GM19438 (cell line): ENCODE measurements around the gene TNIP2.
"Not testable (repeated sequence)": the region's sequence is repeated elsewhere in the genome, so short reads cannot be mapped to it uniquely, and the experiment has no call there.

Experiments used
- ATAC-seq: cut with Tn5 transposase; IDR thresholded peaks from one replicate; pipeline ENCODE4 v1.9.1; 2021; ENCODE audit warnings: low read depth; ENCODE audit not compliant: unreplicated experiment

Gene TNIP2

DNA sequence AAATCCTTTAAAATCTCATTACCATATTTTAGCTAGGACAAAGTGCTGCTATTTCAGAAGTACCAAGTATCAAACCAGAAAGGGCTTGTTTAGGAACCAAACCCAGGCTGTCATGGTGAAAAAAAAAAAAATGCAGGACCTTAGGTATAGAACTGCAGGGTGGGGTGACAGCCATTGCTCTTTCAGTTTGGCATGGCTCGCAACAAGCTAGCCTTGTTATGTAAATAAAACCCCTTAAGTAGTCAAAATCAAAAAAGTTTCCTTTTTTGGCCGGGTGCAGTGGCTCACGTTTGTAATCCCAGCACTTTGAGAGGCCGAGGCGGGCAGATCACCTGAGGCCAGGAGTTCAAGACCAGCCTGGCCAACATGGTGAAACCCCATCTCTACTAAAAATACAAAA is 24.5 kb upstream of the TNIP2 start:
- ATAC-seq: not testable (repeated sequence)

DNA sequence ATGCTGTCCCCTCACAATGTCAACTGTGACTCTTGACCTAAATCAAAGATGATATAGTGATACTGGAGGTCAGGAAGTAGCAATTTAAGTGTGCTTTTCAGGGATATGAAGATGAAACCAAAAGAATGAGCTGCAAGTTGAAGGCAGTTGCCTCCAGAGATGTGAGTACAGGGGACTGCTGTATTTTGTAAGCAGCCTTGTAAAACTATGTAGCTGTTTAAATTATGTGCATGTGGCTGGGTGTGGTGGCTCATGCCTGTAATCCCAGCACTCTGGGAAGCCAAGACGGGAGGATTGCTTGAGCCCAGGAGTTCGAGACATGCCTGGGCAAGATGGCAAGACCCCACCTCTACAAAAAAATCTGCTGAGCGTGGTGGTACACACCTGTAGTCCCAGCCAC is 15.1 kb upstream of the TNIP2 start:
- no peak for ATAC-seq

DNA sequence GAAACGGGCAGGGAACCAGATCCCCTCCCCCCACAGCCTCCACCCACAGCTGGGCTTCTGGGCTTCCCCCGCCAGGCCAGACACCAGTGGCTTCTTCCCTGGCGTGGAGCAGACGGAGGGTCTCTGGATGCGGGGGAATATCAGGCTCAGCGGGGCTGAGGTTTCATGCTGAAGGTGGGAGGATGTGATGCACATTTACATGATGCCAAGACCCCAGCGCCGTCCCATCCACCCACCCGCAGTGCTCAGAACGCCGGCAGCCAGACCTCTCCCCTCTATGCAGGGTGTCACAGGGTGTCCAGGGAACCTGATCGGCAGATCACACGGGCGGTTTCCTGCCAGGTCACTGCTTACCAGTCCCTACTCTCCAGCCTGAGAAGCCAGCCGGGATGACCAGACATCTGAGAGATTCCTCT is 12.8 kb upstream of the TNIP2 start:
- no peak for ATAC-seq

DNA sequence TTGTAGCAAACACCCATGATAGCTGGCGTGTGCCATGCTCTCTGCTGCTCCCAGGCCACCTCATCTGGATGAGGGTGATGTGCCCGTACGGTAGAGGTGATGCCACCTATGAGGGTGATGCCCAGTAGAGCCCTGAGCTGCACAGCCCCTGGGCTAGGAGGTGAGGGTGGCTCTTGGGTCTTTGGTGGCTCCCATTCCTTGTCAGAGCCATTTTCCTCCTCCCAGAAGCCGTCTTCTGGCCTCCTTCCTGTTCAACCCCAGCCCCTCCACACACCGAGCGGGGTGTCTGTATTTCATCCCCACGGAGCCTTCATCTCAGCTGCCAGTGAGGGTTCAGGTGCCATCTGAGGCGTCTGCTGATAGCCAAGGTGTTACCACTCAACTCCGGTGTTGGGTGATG is 12.0 kb upstream of the TNIP2 start:
- ATAC-seq: no peak

DNA sequence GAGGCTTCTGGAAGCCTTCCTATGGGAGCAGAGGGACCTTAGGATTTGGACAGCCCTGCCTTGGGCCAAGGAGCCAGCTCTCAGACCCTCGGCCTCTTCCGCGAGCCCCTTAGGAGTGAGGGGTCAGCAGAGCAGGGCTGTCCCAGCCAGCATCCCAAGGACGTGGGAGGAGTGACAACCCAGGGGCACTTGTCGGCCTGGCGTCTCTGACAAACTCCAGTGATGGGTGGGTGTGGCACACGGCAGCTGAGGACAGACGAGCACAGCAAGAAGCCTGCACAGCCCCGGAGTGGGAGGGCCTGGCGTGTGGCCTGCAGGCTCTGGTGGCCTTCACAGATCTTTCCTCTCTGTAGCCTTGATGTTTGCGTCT is 11.6 kb upstream of the TNIP2 start:
- no peak for ATAC-seq

DNA sequence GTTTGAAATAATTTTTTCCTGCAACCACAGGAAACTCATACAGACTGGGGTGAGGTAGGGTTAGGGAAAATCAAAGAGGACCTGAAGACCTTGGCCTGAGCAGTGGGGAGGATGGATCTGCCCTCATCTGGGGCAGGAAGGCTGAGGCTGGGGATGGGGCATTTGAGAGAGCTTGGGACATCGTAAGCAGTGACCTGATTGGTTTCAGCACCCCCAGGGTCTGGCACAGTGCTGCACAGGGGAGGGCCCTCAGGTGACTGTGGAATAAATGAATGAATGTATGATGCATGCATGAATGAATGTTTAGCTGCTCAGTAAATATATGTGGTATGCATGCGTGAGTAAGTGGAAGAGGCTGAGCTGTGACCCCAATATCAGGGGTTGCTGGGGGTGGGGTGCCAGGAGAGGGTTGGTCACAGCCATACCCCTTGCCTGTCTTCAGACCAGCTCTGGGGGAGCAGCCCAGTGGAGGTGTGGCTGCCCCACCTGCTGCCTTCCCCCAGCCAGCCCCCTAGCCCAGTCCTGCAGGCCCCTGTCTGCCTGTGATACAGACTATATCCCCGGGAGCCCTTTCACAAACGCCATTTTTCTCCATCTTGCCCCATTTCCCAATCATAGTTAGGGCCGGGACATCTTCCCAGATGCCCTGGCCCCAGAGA is 11.0 kb upstream of the TNIP2 start:
- ATAC-seq: no peak

DNA sequence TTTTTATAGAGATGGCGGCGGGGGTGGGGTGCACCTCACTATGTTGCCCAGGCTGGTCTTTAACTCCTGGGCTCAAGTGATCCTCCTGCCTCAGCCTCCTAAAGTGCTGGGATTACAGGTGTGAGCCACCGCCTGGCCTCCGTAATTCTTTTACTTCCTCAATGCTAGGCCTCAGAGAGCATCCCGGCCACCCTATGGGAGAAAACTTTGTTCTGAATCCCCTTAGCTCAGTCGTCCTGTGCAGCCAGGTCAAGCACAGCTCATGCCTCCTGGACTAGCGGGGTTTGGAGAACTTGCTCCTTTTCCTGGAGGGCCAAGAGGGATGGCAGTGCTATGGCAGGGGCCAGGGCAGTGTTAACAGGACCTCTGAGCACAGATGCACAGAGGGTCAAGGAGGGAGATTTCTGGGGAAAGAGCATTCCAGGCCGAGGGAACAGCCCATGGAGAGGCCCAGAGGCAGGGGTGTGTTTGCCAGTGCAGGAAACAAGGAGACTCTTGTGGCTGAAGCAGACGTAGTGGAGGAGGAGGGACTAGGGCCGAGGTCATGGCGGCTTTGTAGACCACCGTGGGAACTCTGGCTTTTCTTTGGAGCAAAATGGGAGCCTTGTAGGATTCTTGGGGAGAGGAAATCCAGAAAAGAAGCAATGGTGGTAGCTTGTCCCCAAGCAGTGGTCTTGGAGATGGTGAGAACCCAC is 9.8 kb upstream of the TNIP2 start:
- no peak for ATAC-seq

DNA sequence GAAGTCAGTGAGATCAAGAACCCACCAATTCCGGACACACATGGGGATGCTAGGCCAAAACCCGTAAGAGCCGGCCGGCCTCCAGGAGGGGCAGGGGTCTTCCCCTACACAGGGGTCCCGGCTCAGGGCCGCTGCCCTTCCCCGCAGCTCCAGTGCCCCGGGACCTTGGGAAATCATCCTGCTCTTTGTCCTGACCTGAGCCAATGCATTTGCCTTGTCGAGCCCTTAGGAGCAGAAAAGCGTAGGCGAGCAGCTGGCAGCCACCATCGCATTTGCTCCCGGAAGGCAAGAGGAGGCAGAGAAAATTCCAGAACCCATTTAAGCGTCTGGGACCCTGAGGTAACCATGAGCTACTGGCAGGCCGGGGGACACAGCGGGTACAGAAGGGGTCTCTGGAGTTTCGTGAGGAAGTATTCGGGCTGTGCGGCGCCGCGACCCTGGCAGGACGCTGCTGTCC is 7.4 kb upstream of the TNIP2 start:
- no peak for ATAC-seq

DNA sequence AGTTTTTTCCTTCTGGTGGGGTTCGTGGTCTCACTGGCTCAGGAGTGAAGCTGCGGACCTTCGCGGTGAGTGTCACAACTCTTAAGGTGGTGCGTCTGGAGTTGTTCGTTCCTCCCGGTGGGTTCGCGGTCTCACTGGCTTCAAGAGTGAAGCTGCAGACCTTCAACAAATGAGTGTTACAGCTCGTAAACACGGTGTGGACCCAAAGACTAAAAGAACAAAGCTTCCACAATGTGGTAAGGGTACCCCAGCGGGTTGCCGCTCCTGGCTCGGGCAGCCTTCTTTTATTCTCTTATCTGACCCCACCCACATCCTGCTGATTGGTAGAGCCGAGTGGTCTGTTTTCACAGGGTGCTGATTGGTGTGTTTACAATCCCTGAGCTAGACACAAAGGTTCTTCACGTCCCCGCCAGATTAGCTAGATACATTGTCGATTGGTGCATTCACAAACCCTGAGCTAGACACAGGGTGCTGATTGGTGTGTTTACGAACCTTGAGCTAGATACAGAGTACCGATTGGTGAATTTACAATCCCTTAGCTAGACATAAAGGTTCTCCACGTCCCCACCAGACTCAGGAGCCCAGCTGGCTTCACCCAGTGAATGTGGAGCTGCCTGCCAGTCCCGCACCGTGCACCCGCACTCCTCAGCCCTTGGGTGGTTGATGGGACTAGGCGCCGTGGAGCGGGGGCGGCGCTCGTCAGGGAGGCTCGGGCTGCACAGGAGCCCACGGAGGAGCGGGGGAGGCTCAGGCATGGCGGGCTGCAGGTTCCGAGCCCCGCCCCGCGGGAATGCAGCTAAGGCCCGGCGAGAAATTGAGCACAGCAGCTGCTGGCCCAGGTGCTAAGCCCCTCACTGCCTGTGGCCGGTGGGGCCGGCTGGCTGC is 6.6 kb upstream of the TNIP2 start:
- ATAC-seq: not testable (repeated sequence)

DNA sequence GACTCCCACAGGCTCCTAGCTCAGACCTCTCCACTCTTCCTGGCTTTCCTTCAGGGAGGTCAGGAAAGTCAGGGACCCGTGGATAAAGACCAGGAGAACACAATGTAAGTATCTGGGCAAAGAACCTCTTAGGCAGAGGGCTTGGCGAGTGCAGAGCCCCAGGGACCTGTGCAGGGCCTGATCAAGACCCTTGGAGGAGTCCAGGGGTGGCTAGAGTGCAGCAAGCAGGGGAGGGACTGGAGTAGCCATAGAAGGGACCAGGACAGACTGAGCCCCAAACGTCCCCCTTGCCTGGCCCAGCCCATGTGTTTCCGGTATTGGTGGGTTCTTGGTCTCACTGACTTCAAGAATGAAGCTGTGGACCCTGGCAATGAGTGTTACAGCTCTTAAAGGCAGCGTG is 5.9 kb upstream of the TNIP2 start:
- ATAC-seq: no peak

DNA sequence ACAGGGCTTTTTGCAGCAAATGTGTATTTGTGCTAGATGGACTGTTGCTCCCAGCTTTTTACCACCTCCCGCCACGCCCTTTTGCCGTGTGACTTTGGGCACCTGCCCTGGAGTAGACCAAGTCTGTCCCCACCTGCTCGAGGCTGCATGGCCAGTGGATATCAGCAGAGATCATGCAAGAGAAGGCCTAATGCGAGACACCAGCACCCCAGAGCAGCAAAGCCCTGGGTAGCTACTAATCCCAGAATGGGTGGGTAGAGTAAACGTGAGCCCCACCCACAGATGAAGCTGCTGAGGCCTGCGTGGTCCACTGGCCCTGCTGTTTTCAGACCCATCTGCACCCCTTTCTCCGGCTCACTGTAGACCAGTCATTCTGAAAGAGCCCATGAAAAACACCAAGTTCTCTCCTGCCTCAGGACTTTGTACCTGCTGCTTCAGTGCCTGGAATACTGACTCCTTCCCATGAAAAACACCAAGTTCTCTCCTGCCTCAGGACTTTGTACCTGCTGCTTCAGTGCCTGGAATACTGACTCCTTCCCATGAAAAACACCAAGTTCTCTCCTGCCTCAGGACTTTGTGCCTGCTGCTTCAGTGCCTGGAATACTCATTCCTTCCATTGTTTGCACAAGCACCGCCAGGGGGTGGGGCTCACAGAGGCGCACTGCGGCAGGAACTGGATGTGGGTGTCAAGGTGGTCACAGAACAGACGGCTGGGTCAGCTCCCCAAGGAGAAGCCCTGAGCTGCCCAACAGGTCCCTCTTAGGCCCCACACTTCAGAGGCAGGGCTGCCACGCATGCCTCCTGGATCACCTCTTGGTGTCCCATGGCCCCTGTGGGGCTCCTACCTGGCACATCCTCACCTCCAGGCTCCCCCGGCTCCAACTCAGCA is 5.1 kb upstream of the TNIP2 start:
- no peak for ATAC-seq

DNA sequence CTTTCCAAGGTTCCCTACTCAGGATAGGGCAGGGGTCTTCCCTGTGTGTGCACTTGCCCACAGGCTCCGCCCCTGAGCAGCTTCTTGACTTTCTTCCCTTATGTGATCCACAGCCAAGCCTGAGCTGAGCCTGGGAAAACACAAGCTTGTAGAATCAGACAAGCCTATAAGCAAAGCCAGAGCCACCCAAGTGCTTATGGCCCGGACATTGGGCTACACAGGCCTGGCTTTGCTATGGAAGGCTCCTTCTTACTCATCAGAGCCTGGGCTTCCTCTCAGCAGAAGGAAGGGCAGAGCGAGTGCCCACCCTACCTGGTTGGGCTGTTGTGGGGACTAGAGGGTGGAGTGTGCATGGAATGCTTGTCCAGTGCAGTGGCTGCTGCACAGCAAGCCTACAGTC is 1.3 kb upstream of the TNIP2 start:
- no peak for ATAC-seq

DNA sequence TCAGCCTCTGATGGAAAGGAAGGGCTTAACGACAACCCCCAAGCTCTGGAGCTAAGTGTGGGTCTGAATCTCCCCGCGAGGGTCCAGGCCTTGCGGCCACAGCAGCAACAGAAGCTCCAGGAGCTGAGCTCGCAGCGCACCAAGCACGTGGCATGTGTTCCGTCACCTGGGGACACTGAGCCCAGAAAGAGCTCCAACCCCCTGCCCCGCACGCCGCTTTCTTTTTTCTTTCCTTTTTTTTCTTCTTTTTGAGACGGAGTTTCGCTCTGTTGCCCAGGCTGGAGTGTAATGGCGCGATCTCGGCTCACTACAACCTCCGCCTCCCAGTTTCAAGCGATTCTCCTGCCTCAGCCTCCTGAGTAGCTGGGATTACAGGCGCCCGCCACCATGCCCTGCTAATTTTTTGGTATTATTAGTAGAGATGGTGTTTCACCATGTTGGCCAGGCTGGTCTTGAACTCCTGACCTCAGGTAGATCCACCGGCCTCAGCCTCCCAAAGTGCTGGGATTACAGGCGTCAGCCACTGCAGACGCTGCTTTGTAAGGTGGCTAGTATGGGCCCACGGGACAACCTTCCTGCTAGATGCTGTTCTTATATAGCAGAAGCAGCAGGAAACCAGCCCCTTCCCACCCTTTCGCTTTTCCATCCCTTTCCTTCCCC is 685 bp upstream of the TNIP2 start:
- ATAC-seq: no peak

DNA sequence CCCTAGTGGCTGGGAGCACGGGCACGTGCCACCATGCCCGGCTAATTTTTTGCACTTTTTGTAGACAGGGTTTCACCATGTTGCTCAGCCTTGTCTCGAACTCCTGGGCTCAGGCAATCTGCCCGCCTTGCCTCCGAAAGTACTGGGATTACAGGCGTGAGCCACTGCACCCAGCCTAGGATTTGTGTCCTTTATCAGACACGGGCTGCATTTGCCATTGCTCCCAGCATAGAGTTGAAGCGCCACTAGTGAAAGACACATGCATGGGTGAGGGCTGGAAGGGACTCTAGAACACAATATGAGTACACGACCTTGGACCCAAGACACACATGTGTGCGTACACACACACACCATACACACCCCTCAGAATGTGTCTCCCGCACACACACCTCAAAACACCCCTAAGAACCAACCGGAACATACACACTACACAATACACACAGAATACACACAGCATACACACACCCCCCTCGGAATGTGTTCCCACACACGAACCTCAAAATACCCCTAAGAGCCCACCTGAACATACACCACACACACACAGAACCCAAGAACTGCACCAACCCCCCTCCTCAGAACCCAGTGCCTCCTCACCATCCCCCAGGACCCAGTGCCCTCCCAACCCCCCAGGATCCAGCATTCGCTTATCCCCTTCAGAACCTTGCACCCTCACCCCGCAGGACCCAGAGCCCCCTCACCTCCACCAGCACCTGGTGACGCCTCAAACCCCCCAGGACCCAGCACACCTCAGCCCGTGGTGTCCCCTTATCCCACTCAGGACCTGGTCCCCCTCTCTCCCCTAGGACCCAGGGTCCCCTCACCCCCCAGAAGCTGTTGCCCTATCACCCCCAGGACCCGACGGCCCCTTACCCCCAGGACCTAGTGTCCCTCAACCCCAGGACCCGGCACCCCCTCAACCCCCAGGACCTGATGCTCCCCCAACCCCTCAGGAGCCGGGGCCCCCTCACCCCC is 1.0 kb downstream of the TNIP2 start:
- ATAC-seq: no peak

DNA sequence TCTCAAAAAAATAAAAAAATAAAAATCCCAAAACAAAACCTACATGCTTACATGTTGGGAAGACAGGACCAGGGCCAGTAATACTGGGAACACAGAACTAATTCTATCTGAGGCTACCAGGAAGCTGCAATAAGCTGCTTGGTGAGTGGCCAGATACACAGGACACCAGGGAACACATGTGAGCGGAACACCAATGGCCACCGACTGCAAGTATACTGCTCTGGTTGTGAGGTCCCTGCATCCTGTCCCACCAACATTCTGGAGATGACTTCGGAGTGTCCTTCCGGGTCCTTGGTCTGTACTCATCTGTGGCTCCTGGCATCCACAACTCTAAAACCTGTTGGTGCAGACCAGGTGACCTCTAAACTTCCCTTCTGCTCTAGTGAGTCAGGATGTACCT is 2.7 kb downstream of the TNIP2 start:
- ATAC-seq: no peak

DNA sequence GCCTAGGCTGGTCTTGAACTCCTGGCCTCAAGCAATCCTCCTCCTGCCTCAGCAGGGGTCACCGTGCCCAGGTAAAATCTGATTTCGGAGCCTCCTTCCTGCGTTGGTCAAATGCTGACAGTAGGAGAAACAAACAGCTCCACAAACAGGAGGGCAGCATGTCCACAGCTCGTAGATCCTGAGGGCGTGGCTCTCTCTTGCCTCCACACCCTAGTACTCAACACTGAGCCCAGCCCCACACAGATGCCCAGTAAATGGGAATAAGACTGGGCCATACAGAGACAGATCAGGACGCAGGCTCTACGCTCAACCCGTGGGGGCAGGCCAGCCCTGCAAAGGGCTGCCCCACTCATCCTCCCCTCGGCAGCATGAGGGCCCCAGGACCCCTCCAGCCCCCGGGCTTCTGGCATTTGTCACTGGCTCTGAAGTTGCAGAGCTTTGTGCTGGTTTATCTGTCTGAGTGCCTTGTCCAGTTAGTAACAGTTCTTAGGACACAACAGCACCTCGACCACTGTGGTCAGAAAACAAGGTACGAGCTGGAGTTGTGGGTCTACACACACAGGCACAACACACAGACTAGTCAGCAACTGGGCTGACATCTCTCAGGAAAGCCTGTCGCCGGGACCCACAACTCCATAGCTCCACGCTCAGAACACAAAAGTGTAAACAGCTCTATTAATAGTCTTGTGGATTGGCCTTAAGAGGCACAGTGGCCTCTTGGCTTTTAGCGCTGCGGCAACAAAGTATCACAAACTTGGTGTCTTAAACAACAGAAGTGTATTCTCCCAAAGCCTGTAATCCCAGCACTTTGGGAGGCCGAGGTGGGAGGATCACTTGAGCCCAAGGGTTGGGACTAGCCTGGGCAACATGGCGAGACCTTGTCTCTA is 5.2 kb downstream of the TNIP2 start:
- ATAC-seq: no peak

DNA sequence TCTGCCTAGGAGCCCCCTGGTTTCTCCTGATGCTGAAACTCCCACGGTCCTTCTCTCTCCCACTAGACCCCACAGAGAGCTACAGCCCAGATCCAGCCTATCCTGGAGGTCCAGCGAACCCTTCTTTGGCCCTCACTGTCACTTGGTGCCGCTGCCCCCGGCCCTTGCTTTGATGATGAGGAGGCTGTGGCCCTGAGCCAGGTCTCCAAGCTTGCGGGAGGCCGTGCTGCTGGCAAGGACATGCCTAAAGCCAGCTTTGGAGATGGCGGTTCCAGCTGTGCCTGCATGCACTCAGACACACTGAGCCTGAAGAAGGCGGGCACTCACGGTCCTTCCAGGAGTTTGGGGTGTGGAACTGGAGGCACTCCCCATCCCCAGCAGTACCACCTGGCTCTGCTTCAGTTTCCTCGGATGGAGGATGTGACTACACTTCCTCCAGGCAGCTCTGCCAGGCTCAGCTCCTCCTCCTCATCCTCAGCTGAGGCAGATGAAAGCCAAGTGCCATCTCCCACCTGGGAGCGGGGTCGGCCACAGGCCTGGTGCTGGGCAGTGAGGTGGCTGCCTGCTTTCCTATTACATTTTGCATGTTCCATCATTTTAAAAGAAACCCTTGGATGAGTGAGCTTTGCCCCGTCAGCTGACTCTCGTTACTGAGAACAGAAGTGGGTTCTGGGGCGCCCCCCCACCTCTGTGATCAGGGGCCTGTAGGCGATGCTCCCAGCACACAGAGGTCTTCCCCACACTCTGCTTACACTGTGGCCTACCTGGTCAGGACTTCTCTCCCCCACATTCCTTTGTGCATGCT is 9.0 kb downstream of the TNIP2 start:
- no peak for ATAC-seq
